Measurements from ENCODE around the gene STIP1. TPM values are rescaled to one million over a fixed set of nuclear protein-coding genes. Genes with fewer than 3 reads are reported as not detected.

STIP1 gene
- total and polyA plus RNA-seq, 4 donors: 22.6 to 58.1 (median 42.5) TPM

GRCh38 chr11:64148226-64148916, 37.6 kb upstream of the STIP1 start:
- no peak overlapping the region for H3K9ac ChIP-seq (ENCODE audit: low read depth in 1 of 2, low read length in 2 of 2)
- DNase-seq (ENCODE audit: low spot score): peak; percentile 87
- no peak overlapping the region for H3K27ac ChIP-seq (ENCODE audit: low read depth in 1 of 2, low read length in 2 of 2)
- no peaks in the 10 kb centered on the region for H3K27me3 ChIP-seq (ENCODE audit: control insufficient read depth in 4 of 4, insufficient read depth in 4 of 4, low read length in 3 of 4)
- no peaks in the 10 kb centered on the region for H3K9me3 ChIP-seq (ENCODE audit: control insufficient read depth in 4 of 4, low read length in 3 of 4)
- H3K36me3 ChIP-seq (ENCODE audit: control insufficient read depth in 4 of 4, insufficient read depth in 3 of 4, low read depth in 1 of 4, low read length in 3 of 4): no peaks in the 10 kb centered on the region
- WGBS: 49% methylated on average over 19 of the region's 19 CpGs
- H3K4me3 ChIP-seq (ENCODE audit: low read depth in 1 of 3, low read length in 3 of 3): no peak overlapping the region
- H3K4me1 ChIP-seq (ENCODE audit: control insufficient read depth in 4 of 4, insufficient read depth in 4 of 4, low read length in 3 of 4): peaks cover 7 to 22% (median 18%) of the 10 kb centered on the region in 4 donors
- peak; percentile 91 to 92 for TF ChIP-seq RAD21 (IDR thresholded peaks at IDR 0.05)
- no peak for TF ChIP-seq ATF3 (IDR thresholded peaks at IDR 0.05)
- peak; percentile 83 for TF ChIP-seq CTCF (IDR thresholded peaks at IDR 0.05; ENCODE audit: low read depth, low read length, missing input control)
- no peak for TF ChIP-seq FOXA1 (IDR thresholded peaks at IDR 0.05)

- DNase-seq (ENCODE audit: low spot score): no peak
- TF ChIP-seq REST (IDR thresholded peaks at IDR 0.05) (no peak), ZBTB33 (IDR thresholded peaks at IDR 0.05) (no peak), ATF3 (IDR thresholded peaks at IDR 0.05) (no peak), SP1 (IDR thresholded peaks at IDR 0.05) (no peak), YY1 (IDR thresholded peaks at IDR 0.05) (no peak), FOXA1 (IDR thresholded peaks at IDR 0.05) (no peak), HNF4G (IDR thresholded peaks at IDR 0.05) (no peak), RAD21 (IDR thresholded peaks at IDR 0.05) (no peak), NR2F2 (IDR thresholded peaks at IDR 0.05) (no peak)
These were observed 36.9 kb upstream of the STIP1 start for GRCh38 chr11:64148917-64149617.

More at GRCh38 chr11:64148917-64149617, 36.9 kb upstream of the STIP1 start:
- Histone ChIP-seq H3K9ac (ENCODE audit: low read depth in 1 of 2, low read length in 2 of 2) (no peak overlapping the region), H3K4me1 (ENCODE audit: control insufficient read depth in 4 of 4, insufficient read depth in 4 of 4, low read length in 3 of 4) (peaks cover 7 to 26% (median 18%) of the 10 kb centered on the region in 4 donors), H3K27ac (ENCODE audit: low read depth in 1 of 2, low read length in 2 of 2) (no peak overlapping the region), H3K9me3 (ENCODE audit: control insufficient read depth in 4 of 4, low read length in 3 of 4) (no peaks in the 10 kb centered on the region), H3K27me3 (ENCODE audit: control insufficient read depth in 4 of 4, insufficient read depth in 4 of 4, low read length in 3 of 4) (no peaks in the 10 kb centered on the region), H3K36me3 (ENCODE audit: control insufficient read depth in 4 of 4, insufficient read depth in 3 of 4, low read depth in 1 of 4, low read length in 3 of 4) (no peaks in the 10 kb centered on the region), H3K4me3 (ENCODE audit: low read depth in 1 of 3, low read length in 3 of 3) (no peak overlapping the region)
- WGBS: 89% methylated on average over 25 of the region's 25 CpGs

Measured in liver (tissue), 9 donors.